GM12864 (cell line): Measurements from ENCODE around the gene PROP1.
"Not testable (repeated sequence)": the region's sequence is repeated elsewhere in the genome, so short reads cannot be mapped to it uniquely, and the experiment has no call there.

Experiments
- DNase-seq: peaks from one replicate; pipeline ENCODE4 v3.0.0-alpha.2; 2011; ENCODE audit warnings: low read depth
- H3K4me3 ChIP-seq: 2 replicates; pipeline ENCODE4 v1.5.1; 2011; ENCODE audit warnings: mild to moderate bottlenecking, low read depth, low read length, control low read depth
- CTCF ChIP-seq: IDR thresholded peaks from 2 replicates; pipeline ENCODE4 v1.5.1; 2011; ENCODE audit warnings: low read depth, mild to moderate bottlenecking, moderate library complexity, low read length, control low read depth, inconsistent platforms; ENCODE audit errors: missing control alignments

PROP1 gene

DNA sequence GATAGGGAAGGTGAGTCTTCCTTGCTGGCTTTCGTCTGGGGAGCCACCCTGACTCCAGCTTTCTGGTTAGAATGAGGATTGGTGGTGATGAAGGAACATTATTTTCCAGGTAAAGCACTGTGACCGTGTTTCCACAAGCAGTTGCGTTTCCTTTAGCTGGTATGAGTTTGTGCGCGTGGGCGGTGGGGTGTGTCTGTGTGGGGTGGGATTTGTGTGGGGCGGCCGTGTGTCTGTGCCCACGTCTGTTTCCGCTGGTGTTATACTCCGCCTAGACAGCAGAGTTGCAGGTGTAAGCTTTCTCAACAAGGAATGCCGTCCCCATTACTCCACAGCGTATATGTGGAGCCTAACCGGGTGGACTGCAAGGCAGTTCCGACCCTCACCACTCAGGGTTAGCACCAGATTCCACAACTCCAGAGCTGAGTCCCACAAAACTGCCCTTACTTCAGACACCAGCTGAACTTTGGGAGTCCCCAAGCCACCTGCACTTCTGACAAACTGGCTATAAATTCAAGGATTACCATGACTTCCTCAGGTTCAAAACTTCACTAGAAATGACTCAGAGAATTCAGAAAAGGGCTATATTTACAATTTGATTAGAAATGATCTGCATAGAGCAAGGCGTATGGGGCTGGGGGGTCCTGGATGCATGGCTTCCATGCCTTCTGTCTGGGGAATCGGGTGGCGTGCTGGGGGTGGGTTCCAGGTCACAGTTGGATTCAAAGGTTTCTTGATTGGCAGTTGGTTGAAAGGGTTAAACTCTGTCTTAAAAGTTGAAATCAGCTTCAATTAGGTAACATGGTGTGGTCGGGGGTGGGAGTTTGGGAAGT is 29.8 kb downstream of the PROP1 start:
- no peak for TF ChIP-seq CTCF
- DNase-seq = no peak
- no peak overlapping the region for H3K4me3 ChIP-seq

- no peak for DNase-seq
- H3K4me3 ChIP-seq = no peak overlapping the region
- TF ChIP-seq CTCF = no peak
Measured at GRCh38 chr5:177964471-177964870, 31.6 kb downstream of the PROP1 start.

DNA sequence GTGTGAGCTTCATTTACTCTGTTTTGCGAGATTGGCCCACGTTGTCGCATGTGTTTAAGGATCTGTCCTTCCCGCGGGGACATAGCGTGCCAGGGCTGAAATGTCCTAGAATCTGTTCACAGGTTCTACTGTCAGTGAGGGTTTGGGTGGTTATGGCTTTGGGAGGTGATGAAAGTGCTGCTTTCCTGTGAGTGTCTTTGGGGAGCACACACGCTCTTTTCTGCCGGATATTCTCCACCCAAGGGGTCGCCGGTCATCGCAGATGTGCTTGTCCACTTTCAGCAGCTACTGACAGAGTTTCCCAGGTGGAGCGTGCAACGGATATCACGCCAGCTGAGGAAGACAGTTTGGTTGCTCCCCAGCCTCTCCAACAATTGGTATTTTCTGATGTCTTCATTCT is 32.1 kb downstream of the PROP1 start:
- no peak for TF ChIP-seq CTCF
- no peak for DNase-seq
- no peak overlapping the region for H3K4me3 ChIP-seq

GRCh38 chr5:177959315-177959714 is 36.7 kb downstream of the PROP1 start:
- no peak for TF ChIP-seq CTCF
- no peak for DNase-seq
- no peak overlapping the region for H3K4me3 ChIP-seq

DNA sequence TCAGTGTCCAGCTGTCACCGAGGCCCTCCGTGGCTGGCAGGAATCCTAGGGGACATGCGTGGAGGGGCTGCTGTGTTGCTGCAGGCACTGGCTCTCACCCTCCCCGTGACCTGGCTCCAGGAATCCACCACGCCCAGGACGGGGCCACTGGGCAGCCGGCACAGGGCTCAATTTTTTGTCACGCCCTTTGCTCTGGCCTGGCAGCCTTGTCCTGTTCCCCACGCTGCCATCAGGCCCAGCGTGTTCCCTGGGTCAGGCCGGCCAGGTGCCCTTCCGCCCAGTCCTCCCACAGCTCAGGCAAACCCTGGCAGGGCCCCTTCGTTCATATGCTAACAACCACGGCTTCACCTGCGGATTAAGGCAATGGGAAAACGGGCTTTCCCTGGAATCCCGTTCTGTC is 37.3 kb downstream of the PROP1 start:
- no peak for TF ChIP-seq CTCF
- DNase-seq = no peak
- H3K4me3 ChIP-seq = no peak overlapping the region

GRCh38 chr5:177957241-177957640 is 38.8 kb downstream of the PROP1 start:
- no peak overlapping the region for H3K4me3 ChIP-seq
- no peak for TF ChIP-seq CTCF
- DNase-seq = no peak

GRCh38 chr5:177953101-177953500 is 42.9 kb downstream of the PROP1 start:
- DNase-seq = not testable (repeated sequence)

DNA sequence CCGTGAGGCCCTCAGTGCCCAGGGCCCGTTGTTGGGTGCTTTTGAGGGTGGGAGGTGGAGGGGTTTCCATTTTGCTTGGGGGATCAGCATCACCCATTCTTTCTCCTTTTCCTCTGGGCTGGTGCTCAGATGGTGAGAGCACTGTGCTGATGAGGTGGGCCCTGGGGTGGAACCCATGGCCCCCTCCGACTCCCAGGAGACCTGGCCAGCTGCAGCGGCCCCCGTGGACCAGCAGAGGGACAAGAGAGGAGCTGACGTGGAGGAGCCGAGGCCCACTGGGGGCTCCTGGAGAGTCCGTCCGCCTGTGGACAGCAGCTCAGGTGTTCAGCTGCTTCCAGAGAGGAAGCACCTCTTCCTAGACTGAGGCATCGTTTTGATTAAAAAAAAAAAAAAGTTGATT is 46.4 kb downstream of the PROP1 start:
- not testable (repeated sequence) for H3K4me3 ChIP-seq, DNase-seq

More at GRCh38 chr5:177953101-177953500, 42.9 kb downstream of the PROP1 start:
- not testable (repeated sequence) for H3K4me3 ChIP-seq

GRCh38 chr5:177949065-177949464 is 47.0 kb downstream of the PROP1 start:
- DNase-seq, H3K4me3 ChIP-seq: not testable (repeated sequence)

DNA sequence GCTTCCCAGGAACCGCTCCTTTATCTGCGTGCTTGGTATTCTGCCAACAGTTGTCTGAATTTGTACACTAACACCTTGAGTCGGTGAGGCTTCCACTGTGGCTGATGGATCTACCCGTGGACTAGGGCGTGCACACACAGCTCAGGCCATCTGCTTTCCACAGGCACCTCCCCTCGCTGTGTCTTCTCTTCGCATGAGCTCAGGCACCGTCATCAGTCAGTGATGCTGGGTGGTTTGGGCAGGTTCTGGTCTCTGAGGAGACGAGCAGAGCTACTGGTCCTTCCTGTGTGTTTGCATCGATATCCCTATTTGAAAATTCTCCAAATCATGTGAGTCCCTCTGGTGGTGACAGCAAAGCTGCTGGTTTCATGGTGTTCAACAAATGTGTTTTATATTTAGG is 48.1 kb downstream of the PROP1 start:
- DNase-seq, H3K4me3 ChIP-seq: not testable (repeated sequence)

GRCh38 chr5:177945601-177946283 is 50.3 kb downstream of the PROP1 start:
- not testable (repeated sequence) for H3K4me3 ChIP-seq, DNase-seq

DNA sequence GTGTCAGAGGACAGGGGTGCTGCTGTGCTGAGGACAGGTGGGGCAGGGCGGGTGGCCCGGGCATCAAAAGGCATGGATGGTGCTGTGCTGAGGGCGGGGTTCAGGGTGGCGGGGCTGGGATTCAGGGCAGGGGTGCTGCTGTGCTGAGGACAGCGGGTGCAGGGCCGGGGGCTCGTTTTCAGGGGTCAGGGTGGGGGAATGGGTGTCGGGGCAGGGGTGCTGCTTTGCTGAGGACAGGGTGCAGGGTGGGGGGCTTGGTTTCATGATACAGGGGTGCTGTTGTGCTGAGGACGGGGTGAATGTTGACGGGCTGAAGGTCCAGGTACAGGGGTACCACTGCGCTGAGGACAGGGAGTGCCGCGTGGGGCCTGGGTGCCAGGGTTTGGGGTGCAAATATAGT is 50.9 kb downstream of the PROP1 start:
- not testable (repeated sequence) for DNase-seq, H3K4me3 ChIP-seq
